ENCODE measurements around the gene F2RL3.

Gene F2RL3

DNA sequence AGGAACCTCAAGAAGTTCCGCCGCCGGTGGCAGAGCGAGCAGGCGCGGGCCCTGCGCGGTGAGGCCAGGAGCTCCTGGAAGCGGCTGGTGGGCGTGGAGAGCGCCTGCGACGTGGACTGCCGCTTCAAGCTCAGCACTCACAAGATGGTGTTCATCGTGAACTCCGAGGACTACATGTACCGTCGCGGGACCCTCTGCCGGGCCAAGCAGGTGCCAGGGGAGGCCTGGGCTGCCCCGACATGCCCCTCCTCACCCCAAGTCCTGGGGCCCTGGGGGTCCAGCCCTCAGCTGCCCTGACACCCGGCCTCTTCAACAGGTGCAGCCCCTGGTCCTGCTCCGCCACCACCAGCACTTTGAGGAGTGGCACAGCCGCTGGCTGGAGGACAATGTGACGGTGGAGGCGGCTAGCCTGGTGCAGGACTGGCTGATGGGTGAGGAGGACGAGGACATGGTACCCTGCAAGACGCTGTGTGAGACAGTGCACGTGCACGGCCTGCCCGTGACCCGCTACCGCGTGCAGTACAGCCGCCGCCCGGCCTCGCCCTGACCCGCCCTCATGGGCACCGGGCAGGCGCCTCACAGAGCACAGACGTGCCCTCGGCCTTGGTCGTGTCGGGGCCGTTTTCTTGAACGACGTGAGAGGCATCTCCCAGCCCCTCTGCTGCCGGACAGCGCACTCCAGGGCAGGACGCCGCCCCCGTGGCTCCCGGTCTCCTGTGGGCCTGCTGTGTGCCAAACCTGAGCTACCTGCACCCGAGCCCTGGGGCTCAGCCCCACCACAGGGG is 10.4 kb upstream of the F2RL3 start:
- DNase-seq (ENCODE audit: low read depth, low spot score) = no peak
- TF ChIP-seq, protein P1, sequence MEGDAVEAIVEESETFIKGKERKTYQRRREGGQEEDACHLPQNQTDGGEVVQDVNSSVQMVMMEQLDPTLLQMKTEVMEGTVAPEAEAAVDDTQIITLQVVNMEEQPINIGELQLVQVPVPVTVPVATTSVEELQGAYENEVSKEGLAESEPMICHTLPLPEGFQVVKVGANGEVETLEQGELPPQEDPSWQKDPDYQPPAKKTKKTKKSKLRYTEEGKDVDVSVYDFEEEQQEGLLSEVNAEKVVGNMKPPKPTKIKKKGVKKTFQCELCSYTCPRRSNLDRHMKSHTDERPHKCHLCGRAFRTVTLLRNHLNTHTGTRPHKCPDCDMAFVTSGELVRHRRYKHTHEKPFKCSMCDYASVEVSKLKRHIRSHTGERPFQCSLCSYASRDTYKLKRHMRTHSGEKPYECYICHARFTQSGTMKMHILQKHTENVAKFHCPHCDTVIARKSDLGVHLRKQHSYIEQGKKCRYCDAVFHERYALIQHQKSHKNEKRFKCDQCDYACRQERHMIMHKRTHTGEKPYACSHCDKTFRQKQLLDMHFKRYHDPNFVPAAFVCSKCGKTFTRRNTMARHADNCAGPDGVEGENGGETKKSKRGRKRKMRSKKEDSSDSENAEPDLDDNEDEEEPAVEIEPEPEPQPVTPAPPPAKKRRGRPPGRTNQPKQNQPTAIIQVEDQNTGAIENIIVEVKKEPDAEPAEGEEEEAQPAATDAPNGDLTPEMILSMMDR (IDR thresholded peaks at IDR 0.05; ENCODE audit: low read depth, low read length) = no peak
- in situ Hi-C loops (cut with HindIII; ENCODE audit: low sequenced_read_pairs) = no loop called here
- no peak overlapping the region for H3K4me3 ChIP-seq (ENCODE audit: low read depth, low read length)

DNA sequence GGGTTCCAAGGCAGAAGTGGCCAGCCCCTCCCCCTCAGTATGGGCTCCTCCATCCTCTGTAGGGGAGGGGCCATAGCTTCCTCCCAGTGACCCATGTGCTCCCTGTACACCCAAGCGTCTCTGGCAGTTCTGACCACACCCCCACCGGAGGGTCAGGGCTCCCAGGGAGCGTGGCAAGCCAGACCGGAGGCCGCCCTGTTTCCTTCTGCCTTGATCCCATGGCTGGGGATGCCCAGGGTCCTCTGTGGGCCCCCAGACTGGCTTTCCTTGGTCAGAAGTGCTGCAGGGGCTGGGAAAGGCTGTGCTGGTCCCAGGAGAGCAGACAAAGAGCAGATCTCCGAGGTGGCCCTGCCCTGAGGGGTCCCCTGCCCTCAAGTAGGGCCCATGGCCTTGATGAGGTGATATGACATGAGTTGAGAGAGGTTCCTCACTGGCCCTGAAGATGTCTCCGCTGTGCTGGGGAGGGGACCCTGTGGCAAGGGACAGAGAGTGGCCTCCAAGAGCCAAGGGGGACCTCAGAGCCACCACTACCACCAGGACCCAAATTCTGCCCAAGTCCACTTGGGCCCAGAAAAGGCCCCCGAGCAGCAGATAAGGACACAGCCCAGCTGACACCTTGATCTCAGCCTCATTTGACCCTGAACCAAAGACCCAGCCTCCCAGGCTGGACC is 7.8 kb upstream of the F2RL3 start:
- TF ChIP-seq, protein P1 (IDR thresholded peaks at IDR 0.05; ENCODE audit: low read depth, low read length) = no peak
- H3K4me3 ChIP-seq (ENCODE audit: low read depth, low read length) = no peak overlapping the region
- in situ Hi-C loops (cut with HindIII; ENCODE audit: low sequenced_read_pairs) = no loop called here
- no peak for DNase-seq (ENCODE audit: low read depth, low spot score)

DNA sequence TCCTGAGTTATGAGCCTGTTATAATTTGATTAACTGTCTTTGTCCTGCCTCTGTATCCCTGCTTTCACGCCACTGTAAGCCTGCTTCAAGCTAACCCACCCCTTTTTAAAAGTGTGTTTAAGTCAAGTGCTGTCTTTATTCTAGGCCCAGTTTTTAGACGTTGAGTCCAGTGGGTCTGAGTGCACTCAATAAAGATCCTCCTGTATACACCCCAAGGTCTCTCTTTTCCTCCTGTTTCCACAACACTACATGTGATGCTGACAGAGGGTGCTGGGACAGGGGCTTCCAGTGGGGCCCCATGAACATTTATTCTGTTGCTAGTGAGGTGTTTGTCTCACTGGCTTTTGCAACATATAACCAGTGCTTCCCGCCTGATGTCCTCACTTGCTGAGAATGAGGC is 6.7 kb upstream of the F2RL3 start:
- H3K4me3 ChIP-seq (ENCODE audit: low read depth, low read length) = no peak overlapping the region
- TF ChIP-seq, protein P1 (IDR thresholded peaks at IDR 0.05; ENCODE audit: low read depth, low read length) = no peak
- in situ Hi-C loops (cut with HindIII; ENCODE audit: low sequenced_read_pairs) = no loop called here
- no peak for DNase-seq (ENCODE audit: low read depth, low spot score)

DNA sequence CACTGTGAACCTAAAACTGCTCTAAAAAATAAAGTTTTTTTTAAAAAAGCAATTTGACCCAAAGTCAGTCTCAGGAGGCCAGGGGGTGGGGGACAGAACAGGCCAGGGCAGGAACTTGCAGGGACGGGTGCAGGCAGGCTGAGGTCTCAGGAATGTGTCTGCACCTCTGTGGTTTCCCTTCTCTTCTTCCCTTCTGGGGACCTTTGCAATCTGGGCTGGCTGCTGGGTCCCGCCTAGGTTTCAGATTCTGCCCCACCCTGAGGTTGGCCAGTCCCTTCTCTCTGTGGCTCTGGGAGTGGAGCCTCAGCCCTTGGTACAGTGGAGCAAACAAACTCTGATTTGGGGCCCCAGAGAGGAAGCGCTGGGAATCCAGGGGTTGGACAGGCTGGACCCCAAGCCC is 5.3 kb upstream of the F2RL3 start:
- in situ Hi-C loops (cut with HindIII; ENCODE audit: low sequenced_read_pairs) = no loop called here

DNA sequence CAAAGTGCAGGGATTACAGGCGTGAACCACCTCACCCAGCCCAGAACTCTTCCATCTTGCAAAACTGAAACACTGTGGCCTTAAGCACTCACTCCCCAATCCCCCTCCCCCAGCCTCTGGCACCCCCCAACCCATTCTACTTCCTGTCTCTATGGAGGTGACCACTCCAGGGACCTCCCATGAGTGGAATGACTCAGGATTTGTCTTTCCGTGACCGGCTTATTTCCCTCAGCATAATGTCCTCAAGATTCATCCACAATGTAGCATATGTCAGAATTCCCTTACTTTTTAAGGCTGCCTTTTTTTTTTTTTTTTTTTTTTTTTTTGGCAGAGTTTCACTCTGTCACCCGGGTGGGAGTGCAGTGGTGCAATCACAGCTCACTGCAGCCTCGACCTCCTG is 3.6 kb upstream of the F2RL3 start:
- TF ChIP-seq, protein P1 (IDR thresholded peaks at IDR 0.05; ENCODE audit: low read depth, low read length) = no peak
- DNase-seq (ENCODE audit: low read depth, low spot score) = no peak
- in situ Hi-C loops (cut with HindIII; ENCODE audit: low sequenced_read_pairs) = no loop called here
- no peak overlapping the region for H3K4me3 ChIP-seq (ENCODE audit: low read depth, low read length)

More for the DNA sequence above, 5.3 kb upstream of the F2RL3 start:
- H3K4me3 ChIP-seq (ENCODE audit: low read depth, low read length) = no peak overlapping the region
- no peak for DNase-seq (ENCODE audit: low read depth, low spot score)
- TF ChIP-seq, protein P1 (IDR thresholded peaks at IDR 0.05; ENCODE audit: low read depth, low read length) = no peak

DNA sequence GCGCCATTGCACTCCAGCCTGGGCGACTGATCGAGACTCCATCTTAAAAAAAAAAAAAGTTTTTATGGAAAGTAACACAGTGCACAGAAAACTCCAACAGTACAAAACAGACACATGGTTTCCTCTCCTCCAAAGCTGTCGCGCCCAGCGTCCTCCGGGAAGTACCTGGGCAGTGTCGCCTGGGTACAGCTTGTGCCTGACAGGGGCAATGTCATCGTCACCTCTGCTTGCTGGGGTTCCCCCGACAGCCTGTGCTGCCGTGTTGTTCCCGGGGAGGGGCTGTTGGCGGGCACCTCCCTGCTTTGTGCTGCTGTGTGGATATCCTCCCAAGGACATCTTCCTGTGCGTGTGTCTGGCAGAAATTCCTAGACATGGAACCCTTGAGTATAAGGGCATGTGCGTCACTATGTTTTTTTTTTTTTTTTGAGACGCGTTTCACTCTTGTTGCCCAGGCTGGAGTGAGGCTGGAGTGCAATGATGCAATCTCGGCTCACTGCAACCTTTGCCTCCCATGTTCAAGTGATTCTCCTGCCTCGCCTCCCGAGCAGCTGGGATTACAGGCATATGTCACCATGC is 2.4 kb upstream of the F2RL3 start:
- no peak for DNase-seq (ENCODE audit: low read depth, low spot score)
- H3K4me3 ChIP-seq (ENCODE audit: low read depth, low read length) = no peak overlapping the region
- in situ Hi-C loops (cut with HindIII; ENCODE audit: low sequenced_read_pairs) = no loop called here

More for the DNA sequence above, 2.4 kb upstream of the F2RL3 start:
- TF ChIP-seq, protein P1 (IDR thresholded peaks at IDR 0.05; ENCODE audit: low read depth, low read length) = no peak
